GM12878 (cell line): Measurements from ENCODE around the gene TMEM39B. TPM values are rescaled to one million over a fixed set of nuclear protein-coding genes. Genes with fewer than 3 reads are reported as not detected.

ENCODE experiments used
- ATAC-seq: fragments of 200-7000 bp; cut with Tn5 transposase; 3 replicates; pipeline ENCODE4 v1.9.1; 2020; ENCODE audit warnings: mild to moderate bottlenecking, moderate library complexity
- BruUV-seq: library from RNA; stranded (reverse); fragments of 400-500 nt; replicated peaks from 2 replicates; lab custom pipeline; 2021; lab: Mats Ljungman, UMichigan
- CTCF ChIA-PET: fragments of 300-600 bp; sonication (Branson Sonifier 250); formaldehyde crosslinking; extraction: SDS; loops from one replicate; lab custom pipeline; 2021; ENCODE audit warnings: inconsistent platforms; lab: Yijun Ruan, JAX
- POLR2A ChIA-PET: fragments of 350-600 bp; formaldehyde crosslinking; extraction: SDS; loops from one replicate; lab custom pipeline; 2021; ENCODE audit warnings: inconsistent platforms; lab: Charles Lee
- RAD21 ChIA-PET: fragments of 300-600 bp; sonication (Branson Sonifier 250); formaldehyde crosslinking; loops from one replicate; lab custom pipeline; 2023; ENCODE audit warnings: antibody characterized with exemption; ENCODE audit not compliant: unreplicated experiment; lab: Charles Lee
- SMC1A ChIA-PET: fragments of 300-600 bp; sonication (Branson Sonifier 250); formaldehyde crosslinking; loops from one replicate; lab custom pipeline; 2023; ENCODE audit not compliant: unreplicated experiment, uncharacterized antibody; lab: Charles Lee
- DNase-seq: peaks from one replicate; pipeline ENCODE4 v3.0.0-alpha.2; 2011; ENCODE audit warnings: low read depth, low spot score
- FAIRE-seq: peaks from 3 replicates; lab custom pipeline; 2011; peaks lifted over from hg19 to GRCh38; lab: Jason Lieb, UNC
- H2AFZ ChIP-seq: 2 replicates; pipeline ENCODE4 v1.6.0; 2011; ENCODE audit warnings: low read depth, low read length, control low read depth; ENCODE audit not compliant: control insufficient read depth
- H3K27ac ChIP-seq: 2 replicates; pipeline ENCODE4 v1.5.1; 2011; ENCODE audit warnings: control low read depth; ENCODE audit not compliant: control insufficient read depth, insufficient read depth
- H3K27me3 ChIP-seq, 2 experiments: replicated peaks in 1 of 2; 2 replicates each; pipeline versions ENCODE4 v1.6.0 to v1.6.1; 2011; ENCODE audit warnings: low read length in 1 of 2; ENCODE audit not compliant: control insufficient read depth in 2 of 2, insufficient read depth in 2 of 2
- H3K36me3 ChIP-seq, 2 experiments: 2 replicates each; pipeline ENCODE4 v1.5.1; 2011; ENCODE audit warnings: low read length in 1 of 2; ENCODE audit not compliant: control insufficient read depth in 2 of 2, insufficient read depth in 2 of 2
- H3K4me1 ChIP-seq: 2 replicates; pipeline ENCODE4 v1.6.1; 2011; ENCODE audit warnings: mild to moderate bottlenecking, low read length, moderate library complexity, mixed read lengths; ENCODE audit not compliant: control insufficient read depth, insufficient read depth
- H3K4me2 ChIP-seq: 2 replicates; pipeline ENCODE4 v1.6.0; 2011; ENCODE audit warnings: control low read depth; ENCODE audit not compliant: control insufficient read depth, insufficient read depth
- H3K4me3 ChIP-seq: fragments of 200-600 bp; sonication (generic); 2 replicates; pipeline ENCODE4 v1.5.1; 2016
- H3K79me2 ChIP-seq: 2 replicates; pipeline ENCODE4 v1.6.0; 2011; ENCODE audit warnings: low read length; ENCODE audit not compliant: control insufficient read depth, insufficient read depth
- H3K9ac ChIP-seq: 2 replicates; pipeline ENCODE4 v1.8.0; 2011; ENCODE audit warnings: low read length, control low read depth, mixed read lengths; ENCODE audit not compliant: control insufficient read depth, insufficient read depth
- H3K9me3 ChIP-seq: replicated peaks from 3 replicates; pipeline ENCODE4 v1.5.1; 2011; ENCODE audit warnings: mild to moderate bottlenecking, low read length; ENCODE audit not compliant: control insufficient read depth, insufficient read depth
- H4K20me1 ChIP-seq: 2 replicates; pipeline ENCODE4 v1.6.0; 2011; ENCODE audit not compliant: control insufficient read depth, insufficient read depth
- ATF7 ChIP-seq: fragments of 450-650 bp; IDR thresholded peaks from 2 replicates; pipeline ENCODE4 v1.6.1; 2016; ENCODE audit warnings: low read depth, mild to moderate bottlenecking
- CHD4 ChIP-seq: fragments of 200-600 bp; sonication (generic); IDR thresholded peaks from 2 replicates; pipeline ENCODE4 v1.6.1; 2016; ENCODE audit warnings: mild to moderate bottlenecking
- EED ChIP-seq: sonication (generic); IDR thresholded peaks from 2 replicates; pipeline ENCODE4 v1.6.1; 2016; ENCODE audit warnings: antibody characterized with exemption, low read depth
- EP300 ChIP-seq, 2 experiments: fragments of 150-350 bp in 1 of 2; IDR thresholded peaks; 2 replicates each; pipeline ENCODE4 v1.6.1; 2011 to 2012; ENCODE audit warnings: low read depth in 2 of 2, low read length in 2 of 2, borderline replicate concordance in 1 of 2, improper control_type of control experiment in 1 of 2, inconsistent platforms in 1 of 2; ENCODE audit not compliant: control insufficient read depth in 1 of 2
- EZH2 ChIP-seq: IDR thresholded peaks from 2 replicates; pipeline ENCODE4 v1.6.1; 2012; ENCODE audit warnings: low read depth, mild to moderate bottlenecking, control low read depth, inconsistent platforms, low read length, borderline replicate concordance; ENCODE audit not compliant: control insufficient read depth
- GATAD2B ChIP-seq: fragments of 450-650 bp; conservative IDR thresholded peaks from 2 replicates; pipeline ENCODE4 v1.6.1; 2017; ENCODE audit warnings: low read depth, mild to moderate bottlenecking, moderate library complexity
- KLF5 ChIP-seq: fragments of 450-650 bp; IDR thresholded peaks from 2 replicates; pipeline ENCODE4 v1.6.1; 2014; ENCODE audit warnings: mild to moderate bottlenecking; ENCODE audit not compliant: partially characterized antibody
- MAX ChIP-seq: IDR thresholded peaks from 2 replicates; pipeline ENCODE4 v1.6.1; 2012; ENCODE audit warnings: low read depth, low read length, improper control_type of control experiment
- MYC ChIP-seq: IDR thresholded peaks from 2 replicates; pipeline ENCODE4 v1.6.1; 2011; ENCODE audit warnings: mild to moderate bottlenecking, low read length, moderate library complexity, inconsistent platforms; ENCODE audit not compliant: insufficient read depth, insufficient replicate concordance, insufficient read length, severe bottlenecking
- NBN ChIP-seq: fragments of 450-650 bp; IDR thresholded peaks from 2 replicates; pipeline ENCODE4 v1.6.1; 2016
- NR2C2 ChIP-seq: IDR thresholded peaks from 2 replicates; pipeline ENCODE4 v1.6.1; 2011; ENCODE audit warnings: borderline replicate concordance, low read depth; ENCODE audit not compliant: control insufficient read depth, insufficient read length
- PBX3 ChIP-seq: IDR thresholded peaks from 2 replicates; pipeline ENCODE4 v1.6.1; 2011; ENCODE audit warnings: mild to moderate bottlenecking, low read depth, low read length, moderate library complexity; ENCODE audit not compliant: insufficient replicate concordance
- RFX5 ChIP-seq: IDR thresholded peaks from 2 replicates; pipeline ENCODE4 v1.6.1; 2011; ENCODE audit warnings: low read depth, low read length, improper control_type of control experiment
- SMC3 ChIP-seq: IDR thresholded peaks from 2 replicates; pipeline ENCODE4 v1.6.1; 2011; ENCODE audit warnings: low read length, improper control_type of control experiment, borderline replicate concordance
- SREBF1 ChIP-seq: IDR thresholded peaks from 2 replicates; pipeline ENCODE4 v1.6.1; 2012; ENCODE audit warnings: mild to moderate bottlenecking, low read length
- TCF3 ChIP-seq: IDR thresholded peaks from 2 replicates; pipeline ENCODE4 v1.6.1; 2012; ENCODE audit warnings: low read depth, mild to moderate bottlenecking, low read length, borderline replicate concordance; ENCODE audit not compliant: insufficient read depth
- WGBS: methylation state at CpG from one replicate; pipeline ENCODE4 v1.1.6; 2016; ENCODE audit warnings: low lambda C conversion rate; ENCODE audit not compliant: insufficient replicate concordance, insufficient coverage; ENCODE audit errors: missing lambda C conversion rate; 5-methylcytosine and 5-hydroxymethylcytosine counted together
- in situ Hi-C: fragments of 300-500 bp; cut with MboI; formaldehyde crosslinking; loops from 9 replicates; pipeline ENCODE4 v1.14.3; 2018; ENCODE audit warnings: mixed read lengths
- intact Hi-C: fragments of 100-400 bp; cut with micrococcal nuclease; formaldehyde crosslinking; loops from one replicate; pipeline ENCODE4 v1.14.2; 2022; ENCODE audit not compliant: unreplicated experiment
- polyA plus RNA-seq, 11 experiments: library from polyadenylated mRNA; depleted of rRNA in 4 of 11; unstranded in 6 of 11; stranded (reverse) in 5 of 11; fragments of >200 nt; fragmentation: Nextera tagmentation in 4 of 11; fragmentation: Illumina TruSeq in 1 of 11; extraction: Ambion mirVana in 4 of 11; extraction: Trizol in 1 of 11; gene quantifications; 1 replicate in 1 of 11; 2 replicates in 10 of 11; pipeline versions ENCODE4 v1.2.1 to v1.2.3, GENCODE V29; 2011 to 2016; ENCODE audit warnings: inconsistent platforms in 2 of 11, missing spikeins in 2 of 11, low read depth in 1 of 11
- total RNA-seq, 4 experiments: library from RNA; depleted of rRNA in 3 of 4; stranded (reverse); fragments of >200 nt in 3 of 4; fragmentation: Illumina TruSeq in 1 of 4; extraction: Trizol in 1 of 4; gene quantifications; 2 replicates each; pipeline versions ENCODE4 v1.2.1 to v1.2.3, GENCODE V29; 2013 to 2021

Gene TMEM39B
- total and polyA plus RNA-seq, 10 of the 15 experiments (the other 5 are each of a cell fraction or from before 2014, with no cell fraction given): 2.3 to 27.2 (median 12.3) TPM

- Histone ChIP-seq H3K27me3 (no peaks in the 10 kb centered on the region), H3K27ac (peak within 1 kb of the TSS; percentile 92), H3K79me2 (peaks cover 45% of the 10 kb centered on the region), H3K4me1 (peaks cover 21% of the 10 kb centered on the region), H3K4me3 (peak within 1 kb of the TSS; percentile 87), H4K20me1 (no peaks in the 10 kb centered on the region), H2AFZ (peak within 1 kb of the TSS; percentile 88), H3K9me3 (no peaks in the 10 kb centered on the region), H3K36me3 (no peaks in the 10 kb centered on the region), H3K9ac (peak within 1 kb of the TSS; percentile 98), H3K4me2 (peak within 1 kb of the TSS; percentile 51)
- intact Hi-C loops: loop anchor here (5.0 kb wide), 1 partner anchor 36 kb away; the partner anchor contains the start of gene TMEM39B
- ChIA-PET SMC1A (interaction anchor here (0.7 to 2.5 kb wide), 14 partner anchors 17 to 208 kb away, joined by 3 to 12 read pairs (median 4); partner anchors contain the start of genes CCDC28B, FAM167B, KHDRBS1 and TMEM39B), CTCF (interaction anchor here (0.6 to 6.3 kb wide), 24 partner anchors 8 to 302 kb away, joined by 3 to 56 read pairs (median 4); partner anchors contain the start of genes CCDC28B, SPOCD1 and TMEM39B), POLR2A (interaction anchor here (0.5 to 3.7 kb wide), 24 partner anchors 8 to 533 kb away, joined by 3 to 58 read pairs (median 5); partner anchors contain the start of genes CCDC28B, EIF3I, TMEM234 and TMEM39B), RAD21 (interaction anchor here (0.6 to 2.8 kb wide), 17 partner anchors 14 to 1019 kb away, joined by 3 to 29 read pairs (median 4); partner anchors contain the start of genes BSDC1, CCDC28B, EIF3I and HDAC1)
- in situ Hi-C loops: no loop called here
- WGBS: under 1% methylated on average over 45 of the region's 45 CpGs
- BruUV-seq: no TSS peak
- ATAC-seq (peak; percentile 83), FAIRE-seq (no peak), DNase-seq (peak; percentile 90)
- TF ChIP-seq GATAD2B: 0 out of 2 replicates have a peak, but pooled peaks have one; percentile 40
- no peak for TF ChIP-seq TCF3
- TF ChIP-seq NBN: 0 out of 2 replicates have a peak, but pooled peaks have one; percentile 45
- no peak for TF ChIP-seq CHD4
- no peak for TF ChIP-seq EZH2
- TF ChIP-seq SREBF1: no peak
- no peak for TF ChIP-seq EP300 (IDR thresholded peaks at IDR 0.05; ENCODE audit: borderline replicate concordance in 1 of 2, control insufficient read depth in 1 of 2, low read depth in 2 of 2, low read length in 2 of 2)
- no peak for TF ChIP-seq PBX3
- TF ChIP-seq SMC3: no peak
- TF ChIP-seq EED: no peak
- no peak for TF ChIP-seq NR2C2
- no peak for TF ChIP-seq KLF5
- TF ChIP-seq MAX: peak; percentile 32; the same call in 1 of the 2 replicates
- TF ChIP-seq ATF7: peak; percentile 36; the same call in 1 of the 2 replicates
- TF ChIP-seq RFX5: 0 out of 2 replicates have a peak, but pooled peaks have one; percentile 11
- no peak for TF ChIP-seq MYC
Observed at GRCh38 chr1:32107742-32108661, 35.3 kb downstream of the TMEM39B start, which contains the start of gene KPNA6. TSS of gene KPNA6 (plus strand) at chr1:32108056. CDS start at chr1:32108131, 75 bp downstream.
